OCI-LY3 (cell line): Measurements from ENCODE around the gene GUSB.

Experiments used
- H2AFZ ChIP-seq: fragments of 200-600, 300-600 bp; shearing (Covaris generic); 2 replicates; pipeline ENCODE4 v1.6.0; 2014; ENCODE audit warnings: antibody characterized with exemption, low read depth, low read length
- H3K27ac ChIP-seq: fragments of 200-600, 300-600 bp; sonication (generic); 2 replicates; pipeline ENCODE4 v1.5.1; 2014; ENCODE audit warnings: mild to moderate bottlenecking, low read length, moderate library complexity, mixed read lengths
- H3K27me3 ChIP-seq: fragments of 200-600, 300-600 bp; sonication (generic); 2 replicates; pipeline ENCODE4 v1.6.1; 2014; ENCODE audit warnings: low read depth, low read length, mixed read lengths
- H3K36me3 ChIP-seq: fragments of 200-600, 300-600 bp; sonication (generic); replicated peaks from 2 replicates; pipeline ENCODE3; 2014; ENCODE audit warnings: low read depth, low read length, mixed read lengths
- H3K4me1 ChIP-seq: fragments of 300-600, 200-600 bp; sonication (generic); 2 replicates; pipeline ENCODE4 v1.6.1; 2014; ENCODE audit warnings: low read length, mixed read lengths
- H3K4me2 ChIP-seq: fragments of 200-600, 300-600 bp; sonication (generic); 2 replicates; pipeline ENCODE4 v1.6.1; 2014; ENCODE audit warnings: low read length, mixed read lengths
- H3K4me3 ChIP-seq: fragments of 300-600, 200-600 bp; sonication (generic); 2 replicates; pipeline ENCODE4 v1.5.1; 2014; ENCODE audit warnings: antibody characterized with exemption, mild to moderate bottlenecking, low read length, moderate library complexity
- H3K79me2 ChIP-seq: fragments of 300-600, 200-600 bp; shearing (Covaris generic); 2 replicates; pipeline ENCODE4 v1.6.1; 2014; ENCODE audit warnings: mild to moderate bottlenecking, low read length, mixed read lengths
- H3K9ac ChIP-seq: fragments of 300-600, 200-600 bp; shearing (Covaris generic); 2 replicates; pipeline ENCODE4 v1.6.0; 2014; ENCODE audit warnings: mild to moderate bottlenecking, low read length, moderate library complexity
- H3K9me3 ChIP-seq: fragments of 200-600, 300-600 bp; shearing (Covaris generic); 2 replicates; pipeline ENCODE4 v1.6.1; 2014; ENCODE audit warnings: low read length, mixed read lengths; ENCODE audit not compliant: insufficient read depth
- H4K20me1 ChIP-seq: fragments of 200-600, 300-600 bp; sonication (generic); 2 replicates; pipeline ENCODE4 v1.6.1; 2016; ENCODE audit warnings: low read length, mixed read lengths; ENCODE audit not compliant: insufficient read depth
- EZH2phosphoT487 ChIP-seq: fragments of 200-600 bp; shearing (Covaris generic); IDR thresholded peaks from 2 replicates; pipeline ENCODE4 v1.6.1; 2018; ENCODE audit warnings: antibody characterized with exemption, mixed run types, low read depth
- TF ChIP-seq, protein P1 (sequence below): fragments of 200-600, 300-600 bp; sonication (generic); IDR thresholded peaks from 2 replicates; pipeline ENCODE4 v1.5.1; 2014; ENCODE audit warnings: antibody characterized with exemption, low read length, low read depth

GUSB gene

DNA sequence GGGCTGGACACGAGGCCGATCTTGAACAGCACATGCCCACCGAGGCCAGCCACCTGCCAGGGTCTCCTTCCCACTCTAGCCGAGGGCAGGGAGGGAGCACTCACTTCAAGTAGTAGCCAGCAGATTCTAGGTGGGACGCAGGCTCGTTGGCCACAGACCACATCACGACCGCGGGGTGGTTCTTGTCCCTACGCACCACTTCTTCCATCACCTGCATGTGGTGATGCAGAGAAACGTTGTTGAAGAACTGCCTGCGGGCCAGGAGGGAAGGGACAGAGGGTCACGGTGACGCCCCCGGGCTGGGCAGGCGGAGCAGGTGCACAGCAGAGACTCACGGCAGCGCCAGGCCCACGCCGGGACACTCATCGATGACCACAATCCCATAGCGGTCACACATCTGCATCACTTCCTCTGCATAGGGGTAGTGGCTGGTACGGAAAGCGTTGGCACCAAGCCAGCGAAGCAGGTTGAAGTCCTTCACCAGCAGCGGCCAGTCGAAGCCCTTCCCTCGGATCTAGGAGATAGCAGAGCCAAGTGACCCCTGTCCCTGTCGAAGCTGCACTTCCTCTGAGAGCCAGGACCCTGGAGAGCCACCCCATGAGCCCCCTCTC is 7.7 kb downstream of the GUSB start:
- peaks cover 14% of the 10 kb centered on the region for H3K36me3 ChIP-seq
- no peak overlapping the region for H3K9ac ChIP-seq
- no peak overlapping the region for H3K4me3 ChIP-seq
- TF ChIP-seq, protein P1, sequence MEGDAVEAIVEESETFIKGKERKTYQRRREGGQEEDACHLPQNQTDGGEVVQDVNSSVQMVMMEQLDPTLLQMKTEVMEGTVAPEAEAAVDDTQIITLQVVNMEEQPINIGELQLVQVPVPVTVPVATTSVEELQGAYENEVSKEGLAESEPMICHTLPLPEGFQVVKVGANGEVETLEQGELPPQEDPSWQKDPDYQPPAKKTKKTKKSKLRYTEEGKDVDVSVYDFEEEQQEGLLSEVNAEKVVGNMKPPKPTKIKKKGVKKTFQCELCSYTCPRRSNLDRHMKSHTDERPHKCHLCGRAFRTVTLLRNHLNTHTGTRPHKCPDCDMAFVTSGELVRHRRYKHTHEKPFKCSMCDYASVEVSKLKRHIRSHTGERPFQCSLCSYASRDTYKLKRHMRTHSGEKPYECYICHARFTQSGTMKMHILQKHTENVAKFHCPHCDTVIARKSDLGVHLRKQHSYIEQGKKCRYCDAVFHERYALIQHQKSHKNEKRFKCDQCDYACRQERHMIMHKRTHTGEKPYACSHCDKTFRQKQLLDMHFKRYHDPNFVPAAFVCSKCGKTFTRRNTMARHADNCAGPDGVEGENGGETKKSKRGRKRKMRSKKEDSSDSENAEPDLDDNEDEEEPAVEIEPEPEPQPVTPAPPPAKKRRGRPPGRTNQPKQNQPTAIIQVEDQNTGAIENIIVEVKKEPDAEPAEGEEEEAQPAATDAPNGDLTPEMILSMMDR = no peak
- TF ChIP-seq EZH2phosphoT487 = no peak
- no peaks in the 10 kb centered on the region for H3K27me3 ChIP-seq
- H2AFZ ChIP-seq = no peak overlapping the region
- H4K20me1 ChIP-seq = no peaks in the 10 kb centered on the region
- H3K27ac ChIP-seq = no peak overlapping the region
- no peak overlapping the region for H3K4me2 ChIP-seq
- no peaks in the 10 kb centered on the region for H3K9me3 ChIP-seq
- H3K4me1 ChIP-seq = no peaks in the 10 kb centered on the region
- peaks cover 7% of the 10 kb centered on the region for H3K79me2 ChIP-seq

DNA sequence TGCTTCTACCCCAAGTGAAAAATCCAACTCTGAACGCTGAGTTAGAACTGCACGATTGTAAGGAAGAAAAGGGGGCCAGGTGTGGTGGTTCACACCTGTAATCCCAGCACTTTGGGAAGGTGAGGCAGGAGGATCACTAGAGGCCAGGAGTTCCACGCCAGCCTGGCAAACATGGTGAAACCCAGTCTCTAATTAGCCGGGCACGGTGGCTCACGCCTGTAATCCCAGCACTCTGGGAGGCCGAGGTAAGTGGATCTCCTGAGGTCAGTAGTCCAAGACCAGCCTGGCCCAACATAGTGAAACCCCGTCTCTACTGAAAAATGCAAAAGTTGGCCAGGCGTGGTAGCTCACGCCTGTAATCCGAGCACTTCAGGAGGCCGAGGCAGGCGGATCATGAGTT is 9.0 kb downstream of the GUSB start:
- Histone ChIP-seq H4K20me1 (no peaks in the 10 kb centered on the region), H2AFZ (no peak overlapping the region), H3K27me3 (no peaks in the 10 kb centered on the region), H3K79me2 (no peaks in the 10 kb centered on the region; the same call in 1 of the 2 replicates), H3K27ac (no peak overlapping the region), H3K36me3 (peaks cover 15% of the 10 kb centered on the region), H3K4me1 (no peaks in the 10 kb centered on the region), H3K9me3 (no peaks in the 10 kb centered on the region), H3K4me3 (no peak overlapping the region), H3K4me2 (no peak overlapping the region), H3K9ac (no peak overlapping the region)
- TF ChIP-seq, protein P1 = no peak
- no peak for TF ChIP-seq EZH2phosphoT487

DNA sequence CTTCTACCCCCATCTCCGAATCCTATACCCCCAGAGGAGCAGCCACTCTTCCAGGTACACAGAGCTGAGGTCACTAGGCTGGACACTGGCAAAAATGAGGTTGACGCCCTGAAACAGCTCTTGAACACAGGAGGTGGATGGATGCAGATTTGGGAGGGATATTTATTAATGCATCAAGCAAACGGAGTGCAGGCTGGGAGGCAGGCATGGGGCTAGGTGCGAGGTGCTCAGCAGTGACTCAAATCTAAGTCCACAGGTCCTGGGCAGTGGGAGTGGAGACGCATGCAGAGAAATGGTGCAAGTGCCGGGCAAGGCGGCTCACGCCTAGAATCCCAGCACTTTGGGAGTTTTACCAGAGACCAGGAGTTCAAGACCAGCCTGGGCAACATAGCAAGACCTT is 11.0 kb downstream of the GUSB start:
- Histone ChIP-seq H3K9me3 (no peaks in the 10 kb centered on the region), H4K20me1 (no peaks in the 10 kb centered on the region), H3K4me2 (no peak overlapping the region), H3K4me3 (no peak overlapping the region), H3K27ac (no peak overlapping the region), H3K27me3 (no peaks in the 10 kb centered on the region), H3K79me2 (no peaks in the 10 kb centered on the region), H3K36me3 (peaks cover 28% of the 10 kb centered on the region), H2AFZ (no peak overlapping the region), H3K9ac (no peak overlapping the region), H3K4me1 (no peaks in the 10 kb centered on the region)
- TF ChIP-seq, protein P1 = no peak
- TF ChIP-seq EZH2phosphoT487 = no peak

DNA sequence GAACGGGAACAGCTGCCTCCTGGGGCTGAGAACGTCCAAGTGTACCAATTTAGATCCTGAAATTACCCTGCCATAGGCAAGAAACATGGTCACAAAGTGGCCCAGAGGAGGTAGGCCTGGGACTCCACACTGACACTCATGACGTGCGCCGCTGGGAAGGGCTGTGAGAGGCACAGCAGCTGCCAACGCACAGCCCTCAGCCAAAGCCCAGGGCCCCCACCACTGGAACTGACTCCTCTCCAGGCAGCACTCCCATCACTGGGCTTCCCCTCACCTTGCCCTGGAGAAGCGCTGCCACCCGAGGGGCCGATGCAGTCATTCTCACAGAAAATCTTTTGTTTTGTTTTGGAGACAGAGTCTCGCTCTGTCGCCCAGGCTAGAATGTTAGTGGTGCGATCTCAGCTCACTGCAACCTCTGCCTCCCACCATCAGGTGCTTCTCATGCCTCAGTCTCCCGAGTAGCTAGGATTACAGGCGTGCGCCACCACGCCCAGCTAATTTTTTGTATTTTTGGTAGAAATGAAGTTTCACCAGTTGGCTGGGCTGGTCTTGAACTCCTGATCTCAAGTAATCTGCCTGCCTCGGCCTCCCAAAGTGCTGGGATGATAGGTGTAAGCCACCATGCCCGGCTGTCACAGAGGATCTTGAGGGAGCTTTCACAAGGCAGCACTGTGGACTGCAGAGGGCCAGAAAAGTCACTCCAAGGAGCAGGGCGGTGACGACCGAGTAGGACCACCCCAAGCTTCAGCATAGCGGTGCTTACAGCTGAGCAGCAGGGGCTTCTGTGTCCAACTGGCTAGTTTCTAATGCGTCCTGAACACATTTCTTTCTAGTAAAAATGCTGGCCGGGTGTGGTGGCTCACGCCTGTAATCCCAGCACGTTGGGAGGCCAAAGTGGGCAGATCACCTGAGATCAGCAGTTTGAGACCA is 13.5 kb downstream of the GUSB start:
- H3K27ac ChIP-seq = no peak overlapping the region
- no peak for TF ChIP-seq EZH2phosphoT487
- TF ChIP-seq, protein P1 = no peak
- H3K27me3 ChIP-seq = no peaks in the 10 kb centered on the region
- no peak overlapping the region for H3K4me2 ChIP-seq
- H3K36me3 ChIP-seq = peaks cover 25% of the 10 kb centered on the region
- no peaks in the 10 kb centered on the region for H3K79me2 ChIP-seq
- no peaks in the 10 kb centered on the region for H3K9me3 ChIP-seq
- H3K4me1 ChIP-seq = no peaks in the 10 kb centered on the region
- no peaks in the 10 kb centered on the region for H4K20me1 ChIP-seq
- no peak overlapping the region for H2AFZ ChIP-seq
- H3K9ac ChIP-seq = no peak overlapping the region
- H3K4me3 ChIP-seq = no peak overlapping the region
